Epithelial cell of proximal tubule (primary cell): ENCODE data around the gene FLYWCH2. TPM values are rescaled to one million over a fixed set of nuclear protein-coding genes. Genes with fewer than 3 reads are reported as not detected.

Experiments used
- DNase-seq: peaks from one replicate; pipeline ENCODE4 v3.0.0-alpha.2; 2011; ENCODE audit warnings: low read depth
- H3K4me3 ChIP-seq: 2 replicates; pipeline ENCODE4 v1.5.1; 2011; ENCODE audit warnings: low read depth, mild to moderate bottlenecking, low read length
- CTCF ChIP-seq: conservative IDR thresholded peaks from 2 replicates; pipeline ENCODE4 v1.5.1; 2012; ENCODE audit warnings: low read depth, mild to moderate bottlenecking, low read length
- total RNA-seq: library from RNA; depleted of rRNA; stranded (reverse); fragments of >200 nt; gene quantifications from 2 replicates; pipeline ENCODE4 v1.2.3, GENCODE V29; 2015

Gene FLYWCH2
- total RNA-seq, 1 donor from 2014 or later = 49.6 TPM

DNA sequence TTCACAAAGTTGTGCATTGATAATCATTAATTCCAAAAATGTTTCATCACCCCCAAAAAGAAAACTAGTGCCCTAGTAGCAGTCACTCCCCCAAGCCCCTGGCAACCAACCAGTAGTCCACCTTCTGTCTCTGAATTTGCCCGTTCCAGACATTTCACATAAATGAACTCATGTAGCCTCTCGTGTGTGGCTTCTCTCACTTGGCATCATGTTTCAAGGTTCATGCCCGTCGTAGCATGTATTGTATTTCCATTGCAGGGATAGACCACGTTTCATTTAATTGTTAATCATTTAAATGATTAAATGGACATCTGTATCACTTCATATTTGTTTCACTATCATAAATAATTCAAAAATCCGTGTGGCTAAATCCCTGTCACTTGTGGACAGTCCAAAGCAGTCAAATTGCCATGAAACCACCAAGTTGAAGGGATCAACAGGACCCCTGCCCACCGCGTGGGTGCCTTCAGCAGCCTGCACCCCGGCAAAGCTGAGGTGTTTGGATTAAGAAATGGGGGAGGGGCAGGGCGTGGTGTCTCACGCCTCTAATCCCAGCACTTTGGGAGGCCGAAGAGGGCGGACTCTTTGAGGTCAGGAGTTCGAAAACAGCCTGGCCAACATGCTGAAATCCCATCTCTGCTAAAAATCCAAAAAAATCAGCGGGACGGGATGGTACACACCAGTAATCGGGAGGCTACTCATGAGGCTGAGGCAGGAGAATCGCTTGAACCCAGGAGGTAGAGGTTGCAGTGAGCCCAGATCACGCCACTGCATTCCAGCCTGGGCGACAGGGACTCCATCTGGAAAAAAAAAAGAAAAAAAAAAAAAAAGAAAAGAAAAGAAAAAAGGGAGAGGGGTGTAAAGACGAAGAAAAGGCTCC, 8.7 kb upstream of the FLYWCH2 start:
- DNase-seq = no peak
- no peak overlapping the region for H3K4me3 ChIP-seq
- no peak for TF ChIP-seq CTCF

DNA sequence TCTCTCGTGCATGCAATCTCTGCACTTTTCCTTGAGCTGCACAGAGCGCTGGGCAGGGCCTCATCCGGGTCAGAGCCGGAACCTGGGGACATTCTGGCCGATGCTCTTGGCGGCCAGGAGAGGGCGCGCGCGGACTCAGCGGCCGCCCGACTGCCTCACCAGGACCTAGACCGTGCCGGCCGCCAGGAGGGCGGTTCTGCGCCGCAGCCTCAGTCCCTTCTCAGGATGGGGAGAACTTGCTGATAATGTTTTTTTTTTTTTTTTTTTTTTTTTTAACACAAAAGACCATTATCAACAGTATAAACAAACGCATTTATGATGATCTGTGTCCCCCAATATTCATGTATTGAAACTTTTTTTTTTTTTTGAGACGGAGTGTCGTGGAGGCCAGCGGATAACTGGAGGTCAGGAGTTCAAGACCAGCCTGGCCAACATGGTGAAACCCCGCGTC, 8.1 kb upstream of the FLYWCH2 start:
- TF ChIP-seq CTCF = peak; percentile 86
- no peak for DNase-seq
- no peak overlapping the region for H3K4me3 ChIP-seq

- no peak for DNase-seq
- TF ChIP-seq CTCF = no peak
Observed at GRCh38 chr16:2879854-2880508, 3.0 kb upstream of the FLYWCH2 start.

DNA sequence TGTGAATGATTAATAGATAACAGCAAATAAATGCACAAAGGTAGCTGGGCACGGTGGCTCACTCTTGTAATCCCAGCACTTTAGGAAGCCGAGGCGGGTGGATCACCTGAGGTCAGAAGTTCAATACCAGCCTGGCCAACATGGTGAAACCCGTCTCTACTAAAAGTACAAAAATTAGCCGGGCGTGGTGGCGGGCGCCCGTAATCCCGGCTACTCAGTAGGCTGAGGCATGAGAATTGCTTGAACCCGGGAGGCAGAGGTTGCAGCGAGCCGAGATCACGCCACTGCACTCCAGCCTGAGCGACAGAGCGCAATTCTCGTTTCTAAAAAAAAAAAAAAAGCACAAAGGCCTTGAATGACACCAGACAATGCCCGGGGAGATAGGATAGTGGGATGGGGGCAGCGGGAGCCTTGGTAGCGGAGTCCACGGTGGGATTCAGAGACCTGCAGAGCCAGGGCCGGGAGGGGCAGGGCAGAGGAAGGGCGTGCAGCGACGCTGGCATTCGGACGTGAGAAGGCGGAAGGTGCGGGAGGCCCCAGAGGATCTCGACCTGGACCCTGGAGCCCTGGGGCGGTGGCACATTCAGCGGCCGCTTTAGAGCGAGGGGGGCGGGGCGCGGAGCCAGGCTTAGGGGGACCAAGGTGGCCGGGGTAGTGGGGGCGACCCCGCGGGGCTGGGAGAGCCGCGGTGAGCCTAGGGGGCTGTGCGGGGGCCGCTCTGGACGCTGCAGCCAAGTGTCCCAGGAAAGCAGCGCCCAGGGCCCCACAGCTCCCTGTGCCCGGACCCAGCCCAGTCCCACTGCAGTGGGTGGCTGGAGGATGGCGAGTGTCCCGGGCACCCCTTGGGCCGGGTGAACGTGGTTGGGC, 999 bp upstream of the FLYWCH2 start:
- no peak for TF ChIP-seq CTCF
- no peak for DNase-seq
- H3K4me3 ChIP-seq = peak overlapping the region; percentile 96

More at GRCh38 chr16:2879854-2880508, 3.0 kb upstream of the FLYWCH2 start:
- no peak overlapping the region for H3K4me3 ChIP-seq

DNA sequence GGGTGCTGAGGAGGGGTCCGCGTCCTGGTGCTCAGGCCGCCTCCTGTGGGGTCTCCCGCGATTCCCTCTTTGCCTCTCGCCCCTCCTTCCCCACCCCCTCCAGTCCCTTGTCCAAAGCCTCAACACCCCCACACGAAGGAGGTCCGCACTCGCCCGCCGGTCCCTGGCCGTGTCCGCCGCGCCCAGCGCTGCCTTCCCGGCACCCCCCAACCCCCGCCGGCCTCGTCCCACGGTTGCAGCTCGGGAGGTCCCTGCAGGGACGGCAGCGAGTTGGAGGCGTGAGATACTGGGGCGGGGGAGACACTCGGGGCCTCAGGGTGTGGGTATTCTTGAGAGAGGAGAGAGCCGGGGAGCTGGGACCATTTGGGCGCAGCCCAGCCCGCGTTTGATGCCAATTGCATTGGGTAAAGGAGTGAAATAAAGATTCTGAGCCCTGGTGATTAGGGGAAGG, 468 bp downstream of the FLYWCH2 start:
- no peak for TF ChIP-seq CTCF
- peak overlapping the region; percentile 96 for H3K4me3 ChIP-seq
- DNase-seq = no peak

GRCh38 chr16:2884041-2884451, 1.0 kb downstream of the FLYWCH2 start:
- no peak for TF ChIP-seq CTCF
- DNase-seq = no peak
- H3K4me3 ChIP-seq = peak overlapping the region; percentile 96
